GM21576 (cell line): ENCODE measurements around the gene OTUB1.

Experiments
- ATAC-seq: cut with Tn5 transposase; IDR thresholded peaks from one replicate; pipeline ENCODE4 v1.9.1; 2021; ENCODE audit warnings: mild to moderate bottlenecking, moderate library complexity; ENCODE audit not compliant: unreplicated experiment

The OTUB1 gene

GRCh38 chr11:64022125-64022784, 36.0 kb downstream of the OTUB1 start:
- ATAC-seq = no peak

- no peak for ATAC-seq
Measured at GRCh38 chr11:64023712-64024710, 37.8 kb downstream of the OTUB1 start.

GRCh38 chr11:64025205-64025604, 39.0 kb downstream of the OTUB1 start:
- no peak for ATAC-seq

- no peak for ATAC-seq
Measured at GRCh38 chr11:64026575-64027205, 40.5 kb downstream of the OTUB1 start.

GRCh38 chr11:64027651-64028397, 41.6 kb downstream of the OTUB1 start:
- ATAC-seq = no peak

- ATAC-seq = no peak
Measured at GRCh38 chr11:64028398-64029115, 42.3 kb downstream of the OTUB1 start.

GRCh38 chr11:64029773-64030172, 43.5 kb downstream of the OTUB1 start:
- no peak for ATAC-seq

GRCh38 chr11:64031001-64031400, 44.8 kb downstream of the OTUB1 start:
- ATAC-seq = no peak

GRCh38 chr11:64032050-64032449, 45.8 kb downstream of the OTUB1 start:
- ATAC-seq = no peak

GRCh38 chr11:64034411-64034811, 48.2 kb downstream of the OTUB1 start:
- ATAC-seq = no peak

- no peak for ATAC-seq
Measured at GRCh38 chr11:64035081-64035524, 48.9 kb downstream of the OTUB1 start.

- no peak for ATAC-seq
Measured at GRCh38 chr11:64035576-64035975, 49.3 kb downstream of the OTUB1 start, which contains the start of gene FLRT1. FLRT1 (plus strand) TSS chr11:64035931; CDS start chr11:64116268, 80,337 bp downstream.

GRCh38 chr11:64036087-64037026, 50.1 kb downstream of the OTUB1 start:
- no peak for ATAC-seq

GRCh38 chr11:64037027-64037634, 50.9 kb downstream of the OTUB1 start:
- no peak for ATAC-seq

GRCh38 chr11:64038500-64038899, 52.3 kb downstream of the OTUB1 start:
- ATAC-seq = no peak

- ATAC-seq = no peak
Measured at GRCh38 chr11:64039012-64039665, 52.9 kb downstream of the OTUB1 start.

GRCh38 chr11:64040684-64041322, 54.6 kb downstream of the OTUB1 start:
- ATAC-seq = no peak
